Esophagus squamous epithelium (tissue), 4 donors: ENCODE data around the gene SCYGR8.

Experiments
- POLR2A ChIP-seq, 4 donors: fragments of 450-650 bp; IDR thresholded peaks; one replicate each; pipeline ENCODE4 v1.6.1; 2017; ENCODE audit warnings: antibody characterized with exemption in 4 of 4, mild to moderate bottlenecking in 4 of 4, moderate library complexity in 3 of 4
- TF ChIP-seq, protein P1 (sequence below), 6 experiments: fragments of 450-650 bp in 4 of 6; fragments of 200-600 bp in 2 of 6; sonication (generic) in 2 of 6; IDR thresholded peaks; one replicate each; pipeline ENCODE4 v1.5.1; 2016 to 2019; ENCODE audit warnings: antibody characterized with exemption in 6 of 6, mild to moderate bottlenecking in 4 of 6, moderate library complexity in 4 of 6

DNA sequence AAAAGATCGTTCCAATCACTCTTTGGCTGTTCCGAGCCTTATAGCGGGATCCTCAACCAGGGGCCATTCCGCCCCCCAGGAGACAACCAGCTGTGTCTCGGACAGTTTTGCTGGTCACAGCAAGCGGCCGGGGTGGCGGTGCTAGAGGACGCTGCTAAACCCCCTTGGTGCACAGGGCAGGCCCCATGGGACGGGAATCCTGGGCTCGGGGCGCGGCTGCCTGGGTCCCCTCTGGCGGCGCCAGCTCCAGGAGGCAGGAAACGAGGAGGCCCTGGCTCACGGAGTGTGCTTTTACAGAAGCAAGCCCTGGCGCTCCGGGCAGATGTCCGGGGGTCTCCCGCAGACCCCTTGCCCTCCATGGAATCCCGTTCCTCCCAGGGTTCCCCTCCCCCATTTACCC is 22.1 kb downstream of the SCYGR8 start:
- TF ChIP-seq, protein P1, sequence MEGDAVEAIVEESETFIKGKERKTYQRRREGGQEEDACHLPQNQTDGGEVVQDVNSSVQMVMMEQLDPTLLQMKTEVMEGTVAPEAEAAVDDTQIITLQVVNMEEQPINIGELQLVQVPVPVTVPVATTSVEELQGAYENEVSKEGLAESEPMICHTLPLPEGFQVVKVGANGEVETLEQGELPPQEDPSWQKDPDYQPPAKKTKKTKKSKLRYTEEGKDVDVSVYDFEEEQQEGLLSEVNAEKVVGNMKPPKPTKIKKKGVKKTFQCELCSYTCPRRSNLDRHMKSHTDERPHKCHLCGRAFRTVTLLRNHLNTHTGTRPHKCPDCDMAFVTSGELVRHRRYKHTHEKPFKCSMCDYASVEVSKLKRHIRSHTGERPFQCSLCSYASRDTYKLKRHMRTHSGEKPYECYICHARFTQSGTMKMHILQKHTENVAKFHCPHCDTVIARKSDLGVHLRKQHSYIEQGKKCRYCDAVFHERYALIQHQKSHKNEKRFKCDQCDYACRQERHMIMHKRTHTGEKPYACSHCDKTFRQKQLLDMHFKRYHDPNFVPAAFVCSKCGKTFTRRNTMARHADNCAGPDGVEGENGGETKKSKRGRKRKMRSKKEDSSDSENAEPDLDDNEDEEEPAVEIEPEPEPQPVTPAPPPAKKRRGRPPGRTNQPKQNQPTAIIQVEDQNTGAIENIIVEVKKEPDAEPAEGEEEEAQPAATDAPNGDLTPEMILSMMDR (IDR thresholded peaks at IDR 0.05), result no peak
- no peak for TF ChIP-seq POLR2A (IDR thresholded peaks at IDR 0.05)
